ENCODE results near the gene SLC35B2.

SLC35B2 gene

GRCh38 chr6:44286747-44287146 is 29.4 kb upstream of the SLC35B2 start:
- no peak for DNase-seq (ENCODE audit: extremely low spot score, insufficient read length, low read depth)
- no peak for FAIRE-seq

- no peak for DNase-seq (ENCODE audit: extremely low spot score, insufficient read length, low read depth)
- no peak for FAIRE-seq
Observed at GRCh38 chr6:44286285-44286565, 28.9 kb upstream of the SLC35B2 start.

DNA sequence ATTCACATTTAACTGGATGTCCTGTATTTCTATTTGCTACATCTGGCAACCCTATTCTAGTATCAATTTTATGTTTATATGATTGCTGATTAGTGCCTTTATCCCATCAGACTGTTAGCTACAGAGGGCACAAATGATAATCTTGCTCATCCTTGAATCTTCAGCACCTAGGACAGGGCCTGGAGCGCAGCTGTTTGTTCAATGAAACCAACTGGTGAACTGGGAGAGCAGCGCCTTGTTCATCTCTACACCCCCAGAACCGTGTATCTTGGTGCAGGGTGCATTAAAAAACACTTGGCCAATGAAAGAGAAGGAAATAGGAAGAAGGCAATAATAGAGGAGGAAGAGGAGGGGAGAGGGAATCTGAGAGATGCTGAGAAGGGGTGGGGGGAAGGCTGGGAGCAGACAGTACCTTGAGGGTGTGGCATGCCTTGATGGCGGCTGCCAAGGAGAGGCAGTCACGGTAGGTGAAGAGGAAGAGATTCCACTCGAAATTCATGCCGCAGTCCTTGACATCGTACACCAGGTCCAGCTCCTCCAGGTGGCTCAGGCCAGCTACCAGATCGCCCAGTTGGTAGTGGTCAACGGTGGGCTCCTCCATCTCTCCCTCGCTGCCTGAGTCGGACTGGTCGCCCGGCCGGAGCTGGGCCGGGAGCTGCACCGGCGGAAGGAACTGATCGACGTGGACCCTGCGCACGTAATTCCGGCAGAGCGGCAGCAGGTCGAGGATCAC is 28.4 kb upstream of the SLC35B2 start:
- no peak for FAIRE-seq

GRCh38 chr6:44284867-44285266 is 27.5 kb upstream of the SLC35B2 start:
- DNase-seq (ENCODE audit: extremely low spot score, insufficient read length, low read depth), result no peak

More for the DNA sequence above, 28.4 kb upstream of the SLC35B2 start:
- DNase-seq (ENCODE audit: extremely low spot score, insufficient read length, low read depth), result no peak

GRCh38 chr6:44284121-44284520 is 26.8 kb upstream of the SLC35B2 start:
- no peak for FAIRE-seq
- DNase-seq (ENCODE audit: extremely low spot score, insufficient read length, low read depth), result no peak

More at GRCh38 chr6:44284867-44285266, 27.5 kb upstream of the SLC35B2 start:
- FAIRE-seq, result no peak

DNA sequence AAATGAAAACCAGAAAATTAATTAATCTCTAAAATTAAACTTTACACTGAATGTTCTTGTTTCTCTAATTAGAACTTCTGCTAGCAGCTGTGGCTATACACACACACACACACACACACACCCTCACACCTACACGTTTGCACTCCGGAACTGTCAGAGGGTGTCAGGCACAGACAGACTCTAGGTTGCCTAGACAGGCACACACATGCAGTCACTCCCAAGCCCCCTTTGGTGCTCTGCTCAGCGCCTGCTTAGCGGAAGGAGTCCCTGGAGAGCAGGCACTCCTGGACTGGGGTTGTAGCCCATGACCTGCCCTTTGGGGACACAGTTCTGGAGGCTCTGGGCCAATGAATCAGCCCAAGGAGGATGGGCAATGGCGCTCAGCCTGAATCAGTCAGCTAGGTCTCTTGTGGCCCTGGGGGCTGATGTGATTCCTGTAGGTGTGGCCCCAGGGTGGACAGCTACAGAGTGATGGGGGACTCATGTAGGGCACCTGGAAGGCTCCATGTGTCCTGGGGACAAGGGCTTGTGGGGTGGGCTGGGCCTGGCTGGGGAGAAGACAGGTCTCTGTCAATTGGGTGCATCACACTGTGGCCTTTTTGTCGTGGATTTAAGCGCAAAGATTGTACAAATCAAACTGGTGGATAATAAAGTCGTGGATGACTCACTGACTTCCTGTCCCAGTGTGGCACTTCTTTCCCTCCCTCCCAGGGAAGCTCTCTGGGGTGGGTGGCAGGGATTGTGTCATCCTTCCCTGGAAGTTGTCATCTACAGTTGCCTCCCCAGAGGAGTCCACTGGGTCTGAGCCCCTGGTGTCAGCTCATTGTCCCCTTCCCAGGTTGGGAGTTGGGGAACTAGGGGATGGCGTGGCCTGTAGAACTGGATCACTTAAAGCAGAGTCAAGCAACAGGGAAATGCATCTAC is 21.7 kb upstream of the SLC35B2 start:
- no peak for DNase-seq (ENCODE audit: extremely low spot score, insufficient read length, low read depth)
- FAIRE-seq, result no peak

GRCh38 chr6:44278315-44278714 is 21.0 kb upstream of the SLC35B2 start:
- FAIRE-seq, result no peak

GRCh38 chr6:44277763-44278162 is 20.4 kb upstream of the SLC35B2 start:
- no peak for FAIRE-seq
- DNase-seq (ENCODE audit: extremely low spot score, insufficient read length, low read depth), result no peak

More at GRCh38 chr6:44278315-44278714, 21.0 kb upstream of the SLC35B2 start:
- no peak for DNase-seq (ENCODE audit: extremely low spot score, insufficient read length, low read depth)

DNA sequence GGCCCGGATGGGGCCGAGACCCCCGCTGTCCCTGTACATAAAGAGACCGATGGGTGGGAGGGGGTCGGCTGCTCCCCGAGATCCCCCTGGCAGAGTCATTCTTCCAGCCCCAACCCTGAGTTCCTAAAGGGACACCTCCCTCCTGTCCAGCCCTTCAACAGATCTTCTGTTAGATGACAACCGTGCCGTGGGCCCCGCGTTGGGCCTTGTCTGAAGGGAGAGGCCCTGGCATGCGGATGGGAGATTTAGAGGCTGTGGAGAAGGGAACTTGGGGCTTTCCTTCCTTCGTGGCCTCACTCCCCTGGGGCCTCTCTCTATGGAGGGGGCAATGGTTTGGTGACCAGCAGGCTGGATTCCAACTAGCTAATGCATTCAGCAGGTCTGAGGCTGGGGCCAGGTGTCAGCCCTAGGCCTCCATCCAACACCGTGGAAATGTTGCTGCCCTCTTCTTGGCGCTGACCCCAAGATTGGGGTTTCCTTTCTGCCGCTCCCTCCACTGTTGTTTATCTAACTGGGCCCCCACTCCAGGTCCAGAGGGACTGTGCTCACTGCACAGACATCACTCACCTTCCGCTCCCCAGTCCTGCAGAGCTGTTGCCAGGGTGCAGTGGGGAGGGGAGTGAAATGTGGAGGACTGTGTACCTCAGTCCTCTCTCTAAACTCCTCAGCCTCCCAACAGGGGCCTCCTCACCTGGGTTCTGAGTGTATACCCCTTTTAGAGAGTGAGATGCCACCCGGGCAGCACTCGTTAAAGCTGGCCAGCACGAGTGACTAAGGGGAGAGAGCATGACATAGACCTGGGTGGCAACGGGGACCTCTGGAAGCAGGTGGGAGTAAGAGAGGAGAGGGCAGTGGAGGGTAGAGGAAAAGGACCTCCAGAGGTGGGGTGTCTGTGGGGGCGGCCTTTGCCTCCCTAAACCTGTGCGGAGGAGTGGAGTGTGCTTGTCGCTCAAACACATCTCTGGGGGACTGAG is 19.6 kb upstream of the SLC35B2 start:
- FAIRE-seq, result no peak

GRCh38 chr6:44275749-44276648 is 18.7 kb upstream of the SLC35B2 start:
- FAIRE-seq (no peak), DNase-seq (ENCODE audit: extremely low spot score, insufficient read length, low read depth) (no peak)

More for the DNA sequence above, 19.6 kb upstream of the SLC35B2 start:
- DNase-seq (ENCODE audit: extremely low spot score, insufficient read length, low read depth), result no peak

DNA sequence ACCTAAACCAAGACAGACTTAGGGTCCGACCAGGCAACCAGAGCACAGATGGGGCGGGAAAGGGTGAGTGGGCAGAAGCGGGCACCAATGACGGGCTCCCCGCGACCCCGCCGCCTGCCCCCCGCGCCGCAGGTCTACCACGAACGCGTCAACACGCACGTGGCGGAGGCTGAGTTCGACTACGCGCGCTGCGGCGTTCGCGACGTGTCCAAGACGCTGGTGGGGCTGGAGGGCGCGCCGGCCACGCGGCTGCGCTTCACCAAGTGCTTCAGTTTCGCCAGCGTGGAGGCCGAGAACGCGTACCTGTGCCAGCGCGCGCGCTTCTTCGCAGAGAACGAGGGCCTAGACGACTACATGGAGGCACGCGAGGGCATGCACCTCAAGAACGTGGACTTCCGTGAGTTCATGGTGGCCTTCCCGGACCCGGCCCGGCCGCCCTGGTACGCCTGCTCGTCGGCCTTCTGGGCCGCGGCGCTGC is 18.0 kb upstream of the SLC35B2 start:
- FAIRE-seq (no peak), DNase-seq (ENCODE audit: extremely low spot score, insufficient read length, low read depth) (no peak)

DNA sequence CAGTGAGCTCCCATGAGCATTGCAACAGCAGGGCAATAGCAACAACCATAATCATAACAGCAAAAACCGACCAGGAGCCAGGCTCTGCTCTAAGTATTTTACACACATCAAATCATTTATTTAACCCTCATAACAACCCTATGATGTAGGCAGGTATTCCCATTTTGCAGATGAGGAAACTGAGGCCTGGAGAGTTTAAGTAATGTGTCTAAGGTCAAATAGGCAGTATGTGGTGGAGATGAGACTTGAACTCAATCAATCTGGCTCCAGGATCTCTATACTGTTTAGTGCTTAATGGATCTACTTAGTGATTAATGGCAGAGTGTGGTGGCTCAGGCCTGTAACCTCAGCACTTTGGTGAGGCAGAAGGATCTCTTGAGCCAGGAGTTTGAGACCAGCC is 16.3 kb upstream of the SLC35B2 start:
- DNase-seq (ENCODE audit: extremely low spot score, insufficient read length, low read depth) (no peak), FAIRE-seq (no peak)

DNA sequence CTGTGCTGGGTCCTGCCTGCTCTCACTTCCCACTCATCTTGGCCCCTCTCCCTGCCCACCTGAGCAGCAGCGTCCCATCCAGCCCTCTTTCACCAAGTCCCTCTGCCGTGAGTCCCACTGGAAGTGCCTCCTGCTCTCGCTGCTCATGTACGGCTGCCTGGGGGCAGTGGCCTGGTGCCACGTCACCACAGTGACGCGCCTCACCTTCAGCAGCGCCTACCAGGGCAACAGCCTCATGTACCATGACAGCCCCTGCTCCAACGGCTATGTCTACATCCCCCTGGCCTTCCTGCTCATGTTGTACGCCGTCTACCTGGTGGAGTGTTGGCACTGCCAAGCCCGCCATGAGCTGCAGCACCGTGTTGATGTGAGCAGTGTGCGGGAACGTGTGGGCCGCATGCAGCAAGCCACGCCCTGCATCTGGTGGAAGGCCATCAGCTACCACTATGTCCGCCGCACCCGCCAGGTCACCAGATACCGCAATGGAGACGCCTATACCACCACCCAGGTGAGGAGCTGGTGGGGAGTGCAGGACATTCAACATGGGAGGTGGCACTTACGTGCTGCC is 15.8 kb upstream of the SLC35B2 start:
- DNase-seq (ENCODE audit: extremely low spot score, insufficient read length, low read depth) (no peak), FAIRE-seq (no peak)

GRCh38 chr6:44272529-44272928 is 15.2 kb upstream of the SLC35B2 start:
- FAIRE-seq, result no peak

GRCh38 chr6:44271914-44272313 is 14.6 kb upstream of the SLC35B2 start:
- FAIRE-seq, result no peak
- DNase-seq (ENCODE audit: extremely low spot score, insufficient read length, low read depth), result no peak

More at GRCh38 chr6:44272529-44272928, 15.2 kb upstream of the SLC35B2 start:
- DNase-seq (ENCODE audit: extremely low spot score, insufficient read length, low read depth), result no peak

DNA sequence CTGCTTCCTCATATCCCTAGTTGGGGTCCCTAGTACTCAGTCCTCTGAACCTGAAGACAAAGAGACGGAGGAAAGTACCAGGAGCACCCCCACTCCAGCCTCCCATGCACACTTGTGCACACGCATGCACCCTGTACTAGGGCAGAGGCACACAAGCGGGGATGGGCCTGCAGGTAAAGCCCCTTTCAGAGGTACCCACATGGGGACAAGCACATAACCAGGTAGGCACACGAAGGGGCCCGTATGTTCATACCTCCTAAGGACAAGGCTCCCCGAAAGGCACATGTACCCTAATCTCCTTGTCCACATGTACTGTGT is 14.0 kb upstream of the SLC35B2 start:
- FAIRE-seq (no peak), DNase-seq (ENCODE audit: extremely low spot score, insufficient read length, low read depth) (no peak)

- DNase-seq (ENCODE audit: extremely low spot score, insufficient read length, low read depth) (no peak), FAIRE-seq (no peak)
Observed at GRCh38 chr6:44270526-44271405, 13.4 kb upstream of the SLC35B2 start.

All from GM18507 (cell line).